Right cardiac atrium (tissue), 5 donors: ENCODE measurements around the gene USP25. TPM values are rescaled to one million over a fixed set of nuclear protein-coding genes. Genes with fewer than 3 reads are reported as not detected.
"Not testable (repeated sequence)": the region's sequence is repeated elsewhere in the genome, so short reads cannot be mapped to it uniquely, and the experiment has no call there.

ENCODE experiments used
- ATAC-seq, 2 donors: fragments of 200-7000 bp; cut with Tn5 transposase; one replicate each; pipeline versions ENCODE4 v1.8.0 to v1.9.1; 2020; ENCODE audit warnings: moderate library complexity in 2 of 2, mild to moderate bottlenecking in 1 of 2
- DNase-seq, 3 donors: peaks; one replicate each; pipeline ENCODE4 v3.0.0-alpha.2; 2020
- H3K27ac ChIP-seq: one replicate; pipeline ENCODE4 v1.5.1; 2013; ENCODE audit warnings: mild to moderate bottlenecking, low read length, control low read depth, moderate library complexity
- H3K27me3 ChIP-seq: one replicate; pipeline ENCODE4 v1.6.1; 2013; ENCODE audit not compliant: control insufficient read depth, insufficient read depth
- H3K4me1 ChIP-seq: one replicate; pipeline ENCODE4 v1.6.1; 2013; ENCODE audit warnings: low read length; ENCODE audit not compliant: control insufficient read depth, insufficient read depth
- H3K4me3 ChIP-seq: one replicate; pipeline ENCODE4 v1.5.1; 2013; ENCODE audit warnings: low read length, control low read depth
- H3K9me3 ChIP-seq: one replicate; pipeline ENCODE4 v1.6.1; 2013; ENCODE audit warnings: low read length; ENCODE audit not compliant: control insufficient read depth
- WGBS: extraction: QIAGEN DNeasy Blood & Tissue Kit; methylation state at CpG from one replicate; pipeline ENCODE4 v1.1.7; 2013; 5-methylcytosine and 5-hydroxymethylcytosine counted together
- intact Hi-C, 4 donors: fragments of 100-400 bp; cut with DNase I; formaldehyde crosslinking; loops; one replicate each; pipeline versions ENCODE4 v1.11.0 to v1.14.0; 2022 to 2023
- polyA plus RNA-seq: library from polyadenylated mRNA; stranded (reverse); fragments of 200-250 nt; gene quantifications from one replicate; pipeline ENCODE4 v1.2.3, GENCODE V29; 2013
- total RNA-seq, 4 donors: library from RNA; stranded (reverse); fragmentation: NEBNext Ultra II Directional; extraction: Animal tissue kit (Norgen Biotek cat#: 25700); gene quantifications; one replicate each; pipeline ENCODE4 v1.2.1, GENCODE V29; 2021
- donor health status: healthy with polysubstance abuse.
- donor health status: DM: no; HTN: yes; CAD: no.
- donor health status: DM: no; HTN: no; CAD: no.
- donor health status: DM: no; HTN: yes; CAD: no; lungs with severe emphysema.
- donor health status: DM: yes; HTN: yes; CAD: no.

The USP25 gene
- total and polyA plus RNA-seq, 5 donors: 31.5 to 60.6 (median 48.7) TPM

DNA sequence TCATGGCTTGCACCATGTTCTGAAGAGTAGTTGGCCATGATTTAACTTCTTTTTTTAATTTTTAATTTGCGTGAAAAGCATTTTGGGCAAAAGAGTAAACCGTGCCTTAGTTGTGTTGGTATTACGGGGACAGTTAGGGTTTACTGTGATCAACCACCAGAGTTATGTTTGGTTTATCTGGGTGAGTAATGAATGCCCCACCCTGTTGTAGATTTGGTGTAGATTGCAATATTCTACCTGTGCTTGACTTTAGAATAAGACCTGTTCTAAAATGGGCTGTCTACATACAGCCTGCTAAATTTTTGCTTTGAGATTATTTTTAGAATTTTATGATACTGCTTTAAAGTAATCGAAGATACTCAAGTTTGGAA lies 1.4 kb downstream of the USP25 start:
- Histone ChIP-seq H3K4me3 (peak overlapping the region; percentile 92), H3K4me1 (peaks cover 6% of the 10 kb centered on the region), H3K27me3 (no peaks in the 10 kb centered on the region), H3K9me3 (no peaks in the 10 kb centered on the region), H3K27ac (no peak overlapping the region)
- no peak for ATAC-seq
- WGBS: 16% methylated on average over 4 of the region's 4 CpGs
- no peak for DNase-seq
- intact Hi-C loops: loop anchor here in 1 of 4 donors (10.0 kb wide), 1 partner anchor 94 kb away; no protein-coding TSS in a partner anchor

DNA sequence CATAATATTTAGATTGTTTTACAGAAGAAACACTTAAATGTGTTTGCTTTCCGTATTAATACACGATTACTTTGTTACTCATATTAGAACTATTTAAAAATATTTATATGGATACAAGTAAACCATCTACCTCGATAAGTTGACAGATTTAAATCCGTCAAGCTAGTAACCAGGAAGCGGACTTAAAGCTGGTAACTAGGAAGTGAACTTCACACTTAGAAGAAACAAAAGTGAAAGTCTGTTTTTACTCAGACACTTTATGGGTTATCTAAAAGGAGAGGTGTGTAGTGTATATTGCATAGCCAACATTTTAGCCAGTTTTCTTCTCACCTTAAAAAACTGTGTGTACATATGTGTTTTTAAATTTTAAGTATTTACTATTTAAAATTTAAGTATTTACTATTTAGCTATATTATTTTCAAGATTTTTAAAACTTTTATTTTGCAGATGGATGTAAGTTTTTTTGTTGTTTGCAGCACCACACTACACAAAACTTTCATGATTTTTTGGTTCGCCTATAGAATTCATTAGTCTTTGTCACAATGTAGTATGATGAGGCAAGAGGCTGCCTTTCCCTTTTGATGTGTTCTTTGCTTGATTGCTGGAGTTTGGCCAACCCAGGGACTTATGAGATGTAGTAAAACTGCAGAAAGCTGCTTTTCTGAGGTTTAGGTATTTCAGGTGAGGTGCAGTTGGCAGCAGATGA lies 2.7 kb downstream of the USP25 start:
- Histone ChIP-seq H3K4me3 (peak overlapping the region; percentile 62), H3K9me3 (no peaks in the 10 kb centered on the region), H3K27me3 (no peaks in the 10 kb centered on the region), H3K4me1 (peaks cover 6% of the 10 kb centered on the region), H3K27ac (no peak overlapping the region)
- DNase-seq (no peak), ATAC-seq (no peak)
- WGBS: 27% methylated on average over 6 of the region's 6 CpGs
- intact Hi-C loops: loop anchor here in 1 of 4 donors (10.0 kb wide), 1 partner anchor 92 kb away; no protein-coding TSS in a partner anchor

- no peaks in the 10 kb centered on the region for H3K27me3 ChIP-seq
- peak overlapping the region; percentile 62 for H3K4me3 ChIP-seq
- no peaks in the 10 kb centered on the region for H3K9me3 ChIP-seq
- no peak for DNase-seq
- intact Hi-C loops: loop anchor here in 1 of 4 donors (10.0 kb wide), 1 partner anchor 92 kb away; no protein-coding TSS in a partner anchor
- H3K4me1 ChIP-seq: peaks cover 6% of the 10 kb centered on the region
- no peak overlapping the region for H3K27ac ChIP-seq
- WGBS: 20% methylated on average over 3 of the region's 3 CpGs
- no peak for ATAC-seq
Measured at GRCh38 chr21:15732996-15733329, 3.2 kb downstream of the USP25 start.

- Histone ChIP-seq H3K9me3 (no peaks in the 10 kb centered on the region), H3K27me3 (no peaks in the 10 kb centered on the region), H3K4me3 (no peak overlapping the region), H3K4me1 (peaks cover 8% of the 10 kb centered on the region), H3K27ac (no peak overlapping the region)
- intact Hi-C loops: loop anchor here in 1 of 4 donors (10.0 kb wide), 1 partner anchor 89 kb away; no protein-coding TSS in a partner anchor
- ATAC-seq: no peak
- WGBS: 84% methylated on average over 2 of the region's 2 CpGs
- no peak for DNase-seq
Measured at GRCh38 chr21:15735409-15735808, 5.6 kb downstream of the USP25 start.

DNA sequence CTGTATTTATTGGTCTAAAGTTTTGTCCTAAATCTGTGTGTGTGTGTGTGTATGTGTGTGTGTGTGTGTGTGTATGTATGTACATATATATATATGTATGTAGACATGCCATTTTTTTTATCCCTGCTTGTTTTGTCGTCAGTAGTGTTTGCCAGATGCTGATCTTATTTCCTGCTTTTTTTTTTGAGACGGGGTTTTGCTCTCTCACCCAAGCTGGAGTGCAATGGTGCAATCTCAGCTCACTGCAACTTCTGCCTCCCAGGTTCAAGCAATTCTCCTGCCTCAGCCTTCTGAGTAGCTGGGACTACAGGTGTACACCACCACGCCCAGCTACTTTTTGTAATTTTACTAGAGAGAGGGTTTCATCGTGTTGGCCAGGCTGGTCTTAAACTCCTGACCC lies 6.1 kb downstream of the USP25 start:
- H3K27me3 ChIP-seq, H3K9me3 ChIP-seq, H3K27ac ChIP-seq, ATAC-seq, H3K4me1 ChIP-seq, DNase-seq: not testable (repeated sequence)
- H3K4me3 ChIP-seq: peak overlapping the region; percentile 22
- 46% methylated on average over 4 of the region's 4 CpGs for WGBS
- intact Hi-C loops: loop anchor here in 1 of 4 donors (10.0 kb wide), 1 partner anchor 89 kb away; no protein-coding TSS in a partner anchor

DNA sequence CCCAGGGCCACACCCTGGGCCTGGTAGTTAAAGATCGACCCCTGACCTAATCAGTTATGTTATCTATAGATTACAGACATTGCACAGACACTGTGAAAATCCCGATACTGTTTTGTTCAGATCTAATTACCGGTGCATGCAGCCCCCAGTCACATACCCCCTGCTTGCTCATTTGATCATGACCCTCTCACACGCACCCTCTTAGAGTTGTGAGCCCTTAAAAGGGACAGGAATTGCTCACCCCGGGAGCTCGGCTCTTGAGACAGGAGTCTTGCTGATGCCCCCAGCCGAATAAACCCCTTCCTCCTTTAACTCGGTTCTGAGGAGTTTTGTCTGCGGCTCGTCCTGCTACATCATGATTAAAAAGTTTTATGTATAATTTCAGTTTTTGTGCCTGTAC lies 9.0 kb downstream of the USP25 start:
- not testable (repeated sequence) for ATAC-seq, H3K9me3 ChIP-seq, DNase-seq, H3K27me3 ChIP-seq, H3K27ac ChIP-seq, H3K4me3 ChIP-seq
- peaks cover 10% of the 10 kb centered on the region for H3K4me1 ChIP-seq
- intact Hi-C loops: loop anchor here in 1 of 4 donors (10.0 kb wide), 1 partner anchor 86 kb away; no protein-coding TSS in a partner anchor
- 74% methylated on average over 10 of the region's 10 CpGs for WGBS

- no peaks in the 10 kb centered on the region for H3K9me3 ChIP-seq
- 78% methylated on average over 3 of the region's 3 CpGs for WGBS
- intact Hi-C loops: no loop called here
- H3K4me1 ChIP-seq: peaks cover 11% of the 10 kb centered on the region
- no peak overlapping the region for H3K4me3 ChIP-seq
- no peak overlapping the region for H3K27ac ChIP-seq
- H3K27me3 ChIP-seq: no peaks in the 10 kb centered on the region
- ATAC-seq (no peak), DNase-seq (no peak)
Measured at GRCh38 chr21:15740383-15740782, 10.6 kb downstream of the USP25 start.

DNA sequence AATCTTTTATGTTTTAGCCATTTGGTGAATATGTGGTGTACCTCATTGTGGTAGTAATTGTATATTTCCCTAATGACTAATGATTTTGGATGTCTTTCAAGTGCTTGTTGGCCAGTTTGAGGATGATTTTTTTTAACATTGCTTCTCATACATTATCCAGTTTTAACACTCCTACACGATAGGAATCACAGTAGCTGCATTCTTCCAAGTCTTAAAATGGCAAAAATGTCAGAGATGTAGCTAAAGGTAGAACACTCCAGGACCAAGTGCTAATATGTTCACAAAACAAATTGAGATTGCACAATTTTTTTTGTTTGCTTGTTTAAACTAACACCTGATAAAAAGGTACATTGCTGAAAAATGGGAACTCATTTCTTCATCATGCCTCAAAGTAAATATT lies 11.7 kb downstream of the USP25 start:
- Histone ChIP-seq H3K27ac (no peak overlapping the region), H3K9me3 (no peaks in the 10 kb centered on the region), H3K27me3 (no peaks in the 10 kb centered on the region), H3K4me3 (no peak overlapping the region), H3K4me1 (peaks cover 8% of the 10 kb centered on the region)
- DNase-seq (no peak), ATAC-seq (no peak)
- WGBS: 21% methylated on average over 1 of the region's 1 CpG
- intact Hi-C loops: no loop called here

GRCh38 chr21:15742052-15742670 lies 12.4 kb downstream of the USP25 start:
- WGBS: 57% methylated on average over 4 of the region's 4 CpGs
- intact Hi-C loops: no loop called here
- no peak overlapping the region for H3K4me3 ChIP-seq
- no peak overlapping the region for H3K27ac ChIP-seq
- H3K9me3 ChIP-seq: no peaks in the 10 kb centered on the region
- H3K27me3 ChIP-seq: no peaks in the 10 kb centered on the region
- DNase-seq (no peak), ATAC-seq (peak; percentile 44 to 80)
- H3K4me1 ChIP-seq: peaks cover 8% of the 10 kb centered on the region

DNA sequence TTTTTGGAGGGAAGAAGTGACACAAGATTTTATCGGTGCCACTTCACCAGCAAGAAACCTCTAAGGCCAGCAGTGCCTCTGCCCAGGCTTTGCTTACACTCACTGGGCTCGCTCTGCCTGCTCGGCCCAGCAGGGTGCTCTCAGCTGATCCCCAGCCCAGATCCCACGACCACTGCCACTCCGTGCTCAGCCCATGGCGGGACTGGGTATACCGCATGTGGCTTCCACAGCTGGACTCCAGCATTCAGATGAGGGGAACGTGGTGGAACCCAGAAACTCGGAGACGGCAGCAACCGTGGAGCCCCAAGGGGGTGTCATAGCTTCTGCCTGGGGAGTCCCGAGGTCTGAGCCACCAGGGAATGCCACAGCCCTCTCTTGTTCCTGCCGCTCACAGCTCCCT lies 12.9 kb downstream of the USP25 start:
- DNase-seq (no peak), ATAC-seq (peak; percentile 22 to 43)
- WGBS: over 99% methylated on average over 13 of the region's 13 CpGs
- H3K27me3 ChIP-seq: no peaks in the 10 kb centered on the region
- no peak overlapping the region for H3K27ac ChIP-seq
- no peak overlapping the region for H3K4me3 ChIP-seq
- intact Hi-C loops: no loop called here
- H3K9me3 ChIP-seq: no peaks in the 10 kb centered on the region
- H3K4me1 ChIP-seq: peaks cover 8% of the 10 kb centered on the region

DNA sequence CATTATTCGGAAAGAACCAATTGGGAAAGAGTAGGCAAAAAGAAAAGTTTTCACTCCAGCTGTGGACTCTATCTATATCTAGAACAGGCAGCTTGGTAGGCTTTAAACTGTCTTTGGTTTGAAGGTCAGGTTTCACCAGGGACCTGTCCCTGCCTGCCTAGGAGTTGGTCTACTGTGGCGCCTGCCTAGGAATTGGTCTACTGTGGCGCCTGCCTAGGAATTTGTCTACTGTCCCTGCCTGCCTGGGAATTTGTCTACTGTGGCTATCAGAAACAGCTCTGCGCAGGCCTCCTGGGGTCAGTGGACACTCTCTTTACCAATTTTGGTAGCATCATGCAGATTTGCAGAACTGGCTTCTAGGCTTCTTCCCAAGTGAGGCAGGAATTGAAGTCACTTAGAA lies 13.8 kb downstream of the USP25 start:
- peak in 1 of 2 donors; percentile 34 for ATAC-seq
- peaks cover 8% of the 10 kb centered on the region for H3K4me1 ChIP-seq
- DNase-seq: no peak
- H3K27ac ChIP-seq: no peak overlapping the region
- H3K9me3 ChIP-seq: no peaks in the 10 kb centered on the region
- intact Hi-C loops: no loop called here
- WGBS: 94% methylated on average over 4 of the region's 4 CpGs
- H3K27me3 ChIP-seq: no peaks in the 10 kb centered on the region
- no peak overlapping the region for H3K4me3 ChIP-seq
